HepG2 (cell line): Measurements from ENCODE around the gene CDYL. TPM values are rescaled to one million over a fixed set of nuclear protein-coding genes. Genes with fewer than 3 reads are reported as not detected.

ENCODE experiments used
- ATAC-seq: fragments of 200-7000 bp; cut with Tn5 transposase; 3 replicates; pipeline ENCODE4 v1.9.1; 2020; ENCODE audit warnings: mild to moderate bottlenecking, moderate library complexity
- BruUV-seq: library from RNA; stranded (reverse); fragments of 400-500 nt; replicated peaks from 2 replicates; lab custom pipeline; 2021; lab: Mats Ljungman, UMichigan
- CTCF ChIA-PET: fragments of 300-600 bp; formaldehyde crosslinking; extraction: SDS; loops from one replicate; lab custom pipeline; 2021; ENCODE audit warnings: low total read pairs, inconsistent platforms, low intra/inter-chr PET ratio; lab: Yijun Ruan, JAX
- POLR2A ChIA-PET: fragments of 350-600 bp; sonication (Branson Sonifier 250); formaldehyde crosslinking; loops from one replicate; lab custom pipeline; 2020; ENCODE audit warnings: antibody characterized with exemption, inconsistent platforms; lab: Yijun Ruan, JAX
- DNase-seq: peaks from one replicate; pipeline ENCODE4 v3.0.0-alpha.2; 2015; ENCODE audit warnings: low spot score
- FAIRE-seq: peaks from 3 replicates; lab custom pipeline; 2011; peaks lifted over from hg19 to GRCh38; lab: Jason Lieb, UNC
- H2AFZ ChIP-seq: one replicate; pipeline ENCODE4 v1.6.1; 2011; ENCODE audit warnings: low read length, inconsistent platforms
- H3K27ac ChIP-seq: fragments of 300-600 bp; 3 replicates; pipeline ENCODE4 v1.8.0; 2011; ENCODE audit warnings: mixed run types, mild to moderate bottlenecking, mixed read lengths, low read length, inconsistent platforms; ENCODE audit not compliant: insufficient read depth; ENCODE audit errors: extremely low read length
- H3K27me3 ChIP-seq, 2 experiments: fragments of 200-600 bp in 1 of 2; 2 replicates in 1 of 2; 3 replicates in 1 of 2; pipeline versions ENCODE4 v1.6.0 to v1.8.0; 2011; ENCODE audit warnings: low read length in 2 of 2, mild to moderate bottlenecking in 2 of 2, moderate library complexity in 2 of 2, inconsistent platforms in 1 of 2; ENCODE audit not compliant: insufficient read depth in 2 of 2, control insufficient read depth in 1 of 2
- H3K36me3 ChIP-seq, 2 experiments: fragments of 200-600 bp in 1 of 2; replicated peaks in 1 of 2; 2 replicates in 1 of 2; 3 replicates in 1 of 2; pipeline versions ENCODE4 v1.5.1 to v1.8.0; 2011; ENCODE audit warnings: low read length in 2 of 2, inconsistent platforms in 1 of 2; ENCODE audit not compliant: insufficient read depth in 2 of 2, control insufficient read depth in 1 of 2
- H3K4me1 ChIP-seq: 2 replicates; pipeline ENCODE4 v1.5.1; 2012; ENCODE audit warnings: low read length, inconsistent platforms; ENCODE audit not compliant: insufficient read depth
- H3K4me2 ChIP-seq: 2 replicates; pipeline ENCODE4 v1.6.0; 2011; ENCODE audit warnings: low read depth, low read length, inconsistent platforms
- H3K4me3 ChIP-seq, 3 experiments: fragments of 200-600 bp in 1 of 3; sonication (generic), shearing (Covaris generic) in 1 of 3; replicated peaks in 1 of 3; 2 replicates each; pipeline ENCODE4 v1.5.1; 2011 to 2016; ENCODE audit warnings: low read length in 3 of 3, inconsistent platforms in 2 of 3, low read depth in 2 of 3, mild to moderate bottlenecking in 2 of 3, control low read depth in 1 of 3, mixed read lengths in 1 of 3; ENCODE audit not compliant: insufficient read depth in 1 of 3
- H3K79me2 ChIP-seq: one replicate; pipeline ENCODE4 v1.6.1; 2011; ENCODE audit warnings: low read length, inconsistent platforms; ENCODE audit not compliant: insufficient read depth
- H3K9ac ChIP-seq: 2 replicates; pipeline ENCODE4 v1.6.0; 2011; ENCODE audit warnings: mild to moderate bottlenecking, low read depth, low read length, inconsistent platforms; ENCODE audit not compliant: insufficient read depth
- H3K9me3 ChIP-seq: 2 replicates; pipeline ENCODE4 v1.5.1; 2012; ENCODE audit warnings: mild to moderate bottlenecking, low read length
- H4K20me1 ChIP-seq: 2 replicates; pipeline ENCODE4 v1.6.0; 2011; ENCODE audit warnings: inconsistent platforms, mild to moderate bottlenecking, low read length, moderate library complexity; ENCODE audit not compliant: insufficient read depth
- ASH2L ChIP-seq: fragments of 300-600, 200-600 bp; sonication (generic); IDR thresholded peaks from 2 replicates; pipeline ENCODE4 v1.7.0; 2017; ENCODE audit warnings: low read depth, mild to moderate bottlenecking, moderate library complexity, mixed read lengths, low read length; ENCODE audit not compliant: insufficient read length
- CC2D1A ChIP-seq: sonication (generic); formaldehyde crosslinking; IDR thresholded peaks from 2 replicates; pipeline ENCODE4 v1.8.1; 2023; ENCODE audit warnings: mild to moderate bottlenecking, missing genetic modification reagents
- EP300 ChIP-seq, 3 experiments: sonication (generic) in 1 of 3; formaldehyde crosslinking in 1 of 3; IDR thresholded peaks; 2 replicates each; pipeline versions ENCODE4 v1.5.1 to v1.6.1; 2011 to 2020; ENCODE audit warnings: low read depth in 2 of 3, low read length in 2 of 3, borderline replicate concordance in 1 of 3, improper control_type of control experiment in 1 of 3, mild to moderate bottlenecking in 1 of 3, missing genetic modification reagents in 1 of 3, moderate library complexity in 1 of 3
- FOSL2 ChIP-seq: sonication (generic); formaldehyde crosslinking; IDR thresholded peaks from 2 replicates; pipeline ENCODE4 v1.4.0; 2020; ENCODE audit warnings: missing genetic modification reagents
- GATAD2A ChIP-seq: IDR thresholded peaks from 2 replicates; pipeline ENCODE4 v1.6.1; 2016
- HNF4A ChIP-seq: sonication (generic); formaldehyde crosslinking; IDR thresholded peaks from 2 replicates; pipeline ENCODE4 v1.4.0; 2020; ENCODE audit warnings: missing genetic modification reagents
- JUNB ChIP-seq: sonication (generic); formaldehyde crosslinking; IDR thresholded peaks from 2 replicates; pipeline ENCODE4 v1.8.0; 2022; ENCODE audit warnings: missing genetic modification reagents, mild to moderate bottlenecking, borderline replicate concordance
- KAT2B ChIP-seq: fragments of 150-350 bp; IDR thresholded peaks from 2 replicates; pipeline ENCODE4 v1.6.1; 2014; ENCODE audit warnings: low read depth, low read length, borderline replicate concordance
- NCOR1 ChIP-seq: fragments of 200-600 bp; sonication (generic); IDR thresholded peaks from 2 replicates; pipeline ENCODE4 v1.7.0; 2017; ENCODE audit warnings: antibody characterized with exemption, low read length, borderline replicate concordance
- NFYC ChIP-seq: IDR thresholded peaks from 2 replicates; pipeline ENCODE4 v1.6.1; 2016; ENCODE audit warnings: missing genetic modification reagents, missing compliant biosample characterization
- NRL ChIP-seq: sonication (generic); formaldehyde crosslinking; IDR thresholded peaks from 2 replicates; pipeline ENCODE4 v1.5.0; 2020; ENCODE audit warnings: missing genetic modification reagents, mild to moderate bottlenecking, moderate library complexity, borderline replicate concordance
- PTBP1 ChIP-seq: fragments of 200-400 bp; formaldehyde crosslinking; IDR thresholded peaks from 2 replicates; pipeline ENCODE4 v1.6.1; 2018; ENCODE audit warnings: low read length, low read depth; ENCODE audit not compliant: poor library complexity, severe bottlenecking
- SAP130 ChIP-seq: IDR thresholded peaks from 2 replicates; pipeline ENCODE4 v1.6.1; 2016; ENCODE audit warnings: low read depth
- SMAD3 ChIP-seq: sonication (generic); formaldehyde crosslinking; IDR thresholded peaks from 2 replicates; pipeline ENCODE4 v1.4.0; 2020; ENCODE audit warnings: missing genetic modification reagents
- U2AF2 ChIP-seq: fragments of 200-400 bp; formaldehyde crosslinking; IDR thresholded peaks from 2 replicates; pipeline ENCODE4 v1.6.1; 2017; ENCODE audit warnings: low read depth, mild to moderate bottlenecking, low read length
- ZNF20 ChIP-seq: sonication (generic); formaldehyde crosslinking; IDR thresholded peaks from 2 replicates; pipeline ENCODE4 v1.4.0; 2020; ENCODE audit warnings: mild to moderate bottlenecking, moderate library complexity, missing genetic modification reagents
- ZNF501 ChIP-seq: sonication (generic); formaldehyde crosslinking; IDR thresholded peaks from 2 replicates; pipeline ENCODE4 v1.5.1; 2020; ENCODE audit warnings: mild to moderate bottlenecking, moderate library complexity, missing genetic modification reagents
- ZNF510 ChIP-seq: sonication (generic); formaldehyde crosslinking; IDR thresholded peaks from 2 replicates; pipeline ENCODE4 v1.4.0; 2020; ENCODE audit warnings: low read depth, mild to moderate bottlenecking, missing genetic modification reagents
- ZNF644 ChIP-seq: IDR thresholded peaks from 2 replicates; pipeline ENCODE4 v1.6.1; 2016; ENCODE audit warnings: low read depth
- ZNF737 ChIP-seq: sonication (generic); formaldehyde crosslinking; IDR thresholded peaks from 2 replicates; pipeline ENCODE4 v1.5.0; 2020; ENCODE audit warnings: missing genetic modification reagents, mild to moderate bottlenecking, borderline replicate concordance
- ZSCAN9 ChIP-seq: IDR thresholded peaks from 2 replicates; pipeline ENCODE4 v1.6.1; 2016; ENCODE audit warnings: borderline replicate concordance
- WGBS: methylation state at CpG from one replicate; pipeline ENCODE4 v1.1.6; 2017; ENCODE audit warnings: low lambda C conversion rate; 5-methylcytosine and 5-hydroxymethylcytosine counted together
- in situ Hi-C: cut with HindIII; loops from 2 replicates; pipeline ENCODE4 v1.10.0; 2017; ENCODE audit warnings: low pct_unique_long_range_greater_than_20kb; ENCODE audit not compliant: extremely low pct_ligation_motif_present
- intact Hi-C: fragments of 100-400 bp; cut with micrococcal nuclease; formaldehyde crosslinking; loops from one replicate; pipeline ENCODE4 v1.10.0; 2022; ENCODE audit not compliant: unreplicated experiment
- polyA plus RNA-seq, 8 experiments: library from polyadenylated mRNA; depleted of rRNA in 3 of 8; stranded (reverse) in 7 of 8; unstranded in 1 of 8; fragments of >200 nt; fragmentation: Illumina TruSeq in 4 of 8; extraction: Trizol in 4 of 8; gene quantifications; 2 replicates each; pipeline versions ENCODE4 v1.2.1 to v1.2.3, GENCODE V29; 2011 to 2016; ENCODE audit warnings: low read depth in 4 of 8, missing spikeins in 1 of 8, mixed read lengths in 1 of 8; ENCODE audit not compliant: insufficient read depth in 1 of 8
- total RNA-seq, 5 experiments: library from RNA; depleted of rRNA; stranded (reverse); fragments of >200 nt; fragmentation: Illumina TruSeq; extraction: Trizol; gene quantifications; 2 replicates each; pipeline ENCODE4 v1.2.3, GENCODE V29; 2016; ENCODE audit warnings: low read depth in 1 of 5
- TF ChIP-seq, protein P1 (sequence below): IDR thresholded peaks from 2 replicates; pipeline ENCODE4 v1.6.1; 2016
- TF ChIP-seq, protein P2 (sequence below): fragments of 450-650 bp; IDR thresholded peaks from 2 replicates; pipeline ENCODE4 v1.6.1; 2016

CDYL gene
- total and polyA plus RNA-seq, 2 of the 13 experiments (the other 11 are each of a cell fraction or from before 2014, with no cell fraction given), result 22.8 to 105 TPM

DNA sequence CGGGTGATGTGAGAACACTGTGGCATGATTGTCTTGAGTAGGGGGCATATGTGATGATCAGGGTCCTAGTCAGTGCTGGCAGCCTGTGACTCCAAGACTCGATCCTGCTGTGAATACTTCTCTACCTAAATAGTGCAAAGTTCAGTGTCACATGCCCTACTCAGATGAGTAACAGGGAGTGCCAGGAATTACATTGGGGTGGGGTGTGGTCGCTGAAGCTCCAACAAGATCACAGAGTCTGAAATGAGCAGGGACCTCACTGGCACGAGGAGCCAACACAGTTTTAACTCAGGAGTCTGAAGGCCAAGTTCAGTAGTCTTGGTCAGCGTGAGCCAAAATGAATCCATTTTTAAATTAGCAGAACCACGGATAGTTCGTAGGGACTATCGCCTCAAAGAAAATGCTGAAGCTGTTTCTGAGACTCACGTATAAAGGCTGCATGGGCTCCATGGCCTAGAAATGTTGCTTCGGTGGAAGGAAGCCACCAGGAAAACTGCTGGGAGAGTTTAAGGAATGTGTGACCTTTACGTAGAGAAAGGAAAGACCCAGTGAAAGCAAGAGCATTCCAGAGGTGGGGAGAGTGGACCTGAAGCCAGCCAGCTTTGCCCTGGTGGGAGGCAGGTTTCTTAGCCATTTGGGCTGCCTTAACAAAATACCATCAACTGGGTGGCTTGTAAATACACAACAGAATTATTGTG is 155.5 kb downstream of the CDYL start:
- Histone ChIP-seq H3K4me2 (no peak overlapping the region; the same call in 1 of the 2 replicates), H3K9ac (no peak overlapping the region), H3K9me3 (no peaks in the 10 kb centered on the region), H3K27ac (peak overlapping the region; percentile 7), H3K36me3 (peaks cover 2 to 4% of the 10 kb centered on the region in 2 experiments; a peak in 3 of 5 replicates), H3K4me3 (no peak overlapping the region), H2AFZ (no peak overlapping the region), H4K20me1 (no peaks in the 10 kb centered on the region), H3K4me1 (peaks cover 22% of the 10 kb centered on the region), H3K27me3 (no peaks in the 10 kb centered on the region), H3K79me2 (peaks cover 4% of the 10 kb centered on the region)
- ChIA-PET POLR2A (no interaction called here), CTCF (no interaction called here)
- FAIRE-seq, result no peak
- peak; percentile 74 for DNase-seq
- in situ Hi-C loops, result no loop called here
- WGBS, result 81% methylated on average over 11 of the region's 11 CpGs
- no TSS peak for BruUV-seq
- ATAC-seq, result peak; percentile 75
- intact Hi-C loops, result no loop called here
- peak; percentile 40; the same call in 1 of the 2 replicates for TF ChIP-seq GATAD2A (CRISPR knock-in tag)
- TF ChIP-seq ZNF737 (CRISPR knock-in tag), result no peak
- TF ChIP-seq NCOR1, result peak; percentile 51; the same call in 1 of the 2 replicates
- TF ChIP-seq KAT2B, result no peak
- TF ChIP-seq EP300 (IDR thresholded peaks at IDR 0.05; ENCODE audit: low read depth in 2 of 2, low read length in 2 of 2), result 0 out of 4 replicates have a peak, but pooled peaks of 1 of the 2 experiments have one; percentile 13
- no peak for TF ChIP-seq EP300 (CRISPR knock-in tag; IDR thresholded peaks at IDR 0.05; ENCODE audit: borderline replicate concordance)
- no peak for TF ChIP-seq U2AF2
- no peak for TF ChIP-seq ZSCAN9 (CRISPR knock-in tag)
- peak; percentile 46 for TF ChIP-seq ASH2L
- no peak for TF ChIP-seq PTBP1
- peak; percentile 31 for TF ChIP-seq SAP130
- TF ChIP-seq ZNF501 (CRISPR knock-in tag), result peak; percentile 44; the same call in 1 of the 2 replicates
- TF ChIP-seq, protein P1, sequence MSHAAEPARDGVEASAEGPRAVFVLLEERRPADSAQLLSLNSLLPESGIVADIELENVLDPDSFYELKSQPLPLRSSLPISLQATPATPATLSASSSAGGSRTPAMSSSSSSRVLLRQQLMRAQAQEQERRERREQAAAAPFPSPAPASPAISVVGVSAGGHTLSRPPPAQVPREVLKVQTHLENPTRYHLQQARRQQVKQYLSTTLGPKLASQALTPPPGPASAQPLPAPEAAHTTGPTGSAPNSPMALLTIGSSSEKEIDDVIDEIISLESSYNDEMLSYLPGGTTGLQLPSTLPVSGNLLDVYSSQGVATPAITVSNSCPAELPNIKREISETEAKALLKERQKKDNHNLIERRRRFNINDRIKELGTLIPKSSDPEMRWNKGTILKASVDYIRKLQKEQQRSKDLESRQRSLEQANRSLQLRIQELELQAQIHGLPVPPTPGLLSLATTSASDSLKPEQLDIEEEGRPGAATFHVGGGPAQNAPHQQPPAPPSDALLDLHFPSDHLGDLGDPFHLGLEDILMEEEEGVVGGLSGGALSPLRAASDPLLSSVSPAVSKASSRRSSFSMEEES, result peak; percentile 67; the same call in 1 of the 2 replicates
- TF ChIP-seq ZNF510 (CRISPR knock-in tag), result no peak
- TF ChIP-seq NFYC (CRISPR knock-in tag), result no peak
- peak; percentile 68 for TF ChIP-seq HNF4A (CRISPR knock-in tag)
- TF ChIP-seq JUNB, result no peak
- no peak for TF ChIP-seq ZNF20 (CRISPR knock-in tag)
- no peak for TF ChIP-seq NRL (CRISPR knock-in tag)
- peak; percentile 76 for TF ChIP-seq FOSL2
- TF ChIP-seq, protein P2, sequence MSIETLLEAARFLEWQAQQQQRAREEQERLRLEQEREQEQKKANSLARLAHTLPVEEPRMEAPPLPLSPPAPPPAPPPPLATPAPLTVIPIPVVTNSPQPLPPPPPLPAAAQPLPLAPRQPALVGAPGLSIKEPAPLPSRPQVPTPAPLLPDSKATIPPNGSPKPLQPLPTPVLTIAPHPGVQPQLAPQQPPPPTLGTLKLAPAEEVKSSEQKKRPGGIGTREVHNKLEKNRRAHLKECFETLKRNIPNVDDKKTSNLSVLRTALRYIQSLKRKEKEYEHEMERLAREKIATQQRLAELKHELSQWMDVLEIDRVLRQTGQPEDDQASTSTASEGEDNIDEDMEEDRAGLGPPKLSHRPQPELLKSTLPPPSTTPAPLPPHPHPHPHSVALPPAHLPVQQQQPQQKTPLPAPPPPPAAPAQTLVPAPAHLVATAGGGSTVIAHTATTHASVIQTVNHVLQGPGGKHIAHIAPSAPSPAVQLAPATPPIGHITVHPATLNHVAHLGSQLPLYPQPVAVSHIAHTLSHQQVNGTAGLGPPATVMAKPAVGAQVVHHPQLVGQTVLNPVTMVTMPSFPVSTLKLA, result no peak
- 0 out of 2 replicates have a peak, but pooled peaks have one; percentile 14 for TF ChIP-seq SMAD3
- 0 out of 2 replicates have a peak, but pooled peaks have one; percentile 20 for TF ChIP-seq ZNF644 (CRISPR knock-in tag)
- no peak for TF ChIP-seq CC2D1A
